ENCODE results near the gene SCT.

The SCT gene

GRCh38 chr11:637593-638521, 10.9 kb upstream of the SCT start:
- no peak for DNase-seq (ENCODE audit: low read depth)
- TF ChIP-seq CTCF (IDR thresholded peaks at IDR 0.05; ENCODE audit: insufficient read depth, low read depth, low read length, missing control alignments) = no peak
- H3K4me3 ChIP-seq (ENCODE audit: low read length) = no peak overlapping the region

- no peak for TF ChIP-seq CTCF (IDR thresholded peaks at IDR 0.05; ENCODE audit: insufficient read depth, low read depth, low read length, missing control alignments)
- no peak overlapping the region for H3K4me3 ChIP-seq (ENCODE audit: low read length)
- DNase-seq (ENCODE audit: low read depth) = no peak
Measured at GRCh38 chr11:637333-637592, 10.3 kb upstream of the SCT start.

- H3K4me3 ChIP-seq (ENCODE audit: low read length) = no peak within 1 kb of the TSS
- TF ChIP-seq CTCF (IDR thresholded peaks at IDR 0.05; ENCODE audit: insufficient read depth, low read depth, low read length, missing control alignments) = no peak
- no peak for DNase-seq (ENCODE audit: low read depth)
Measured at GRCh38 chr11:636511-637332, 9.7 kb upstream of the SCT start, which contains the start of gene DRD4. DRD4 (plus strand) TSS chr11:637269; CDS start chr11:637305, 36 bp downstream.

- no peak for TF ChIP-seq CTCF (IDR thresholded peaks at IDR 0.05; ENCODE audit: insufficient read depth, low read depth, low read length, missing control alignments)
- no peak overlapping the region for H3K4me3 ChIP-seq (ENCODE audit: low read length)
- no peak for DNase-seq (ENCODE audit: low read depth)
Measured at GRCh38 chr11:635945-636510, 9.0 kb upstream of the SCT start.

GRCh38 chr11:630871-631270, 3.9 kb upstream of the SCT start:
- H3K4me3 ChIP-seq (ENCODE audit: low read length) = no peak overlapping the region
- TF ChIP-seq CTCF (IDR thresholded peaks at IDR 0.05; ENCODE audit: insufficient read depth, low read depth, low read length, missing control alignments) = no peak
- no peak for DNase-seq (ENCODE audit: low read depth)

- H3K4me3 ChIP-seq (ENCODE audit: low read length) = no peak overlapping the region
- DNase-seq (ENCODE audit: low read depth) = no peak
- TF ChIP-seq CTCF (IDR thresholded peaks at IDR 0.05; ENCODE audit: insufficient read depth, low read depth, low read length, missing control alignments) = no peak
Measured at GRCh38 chr11:629237-629583, 2.2 kb upstream of the SCT start.

Measured in epithelial cell of esophagus (primary cell).